K562 (cell line): ENCODE results near the gene AFDN. TPM values are rescaled to one million over a fixed set of nuclear protein-coding genes. Genes with fewer than 3 reads are reported as not detected.

ENCODE experiments used
- ATAC-seq: fragments of 200-7000 bp; cut with Tn5 transposase; 3 replicates; pipeline ENCODE4 v1.9.1; 2020; ENCODE audit warnings: moderate library complexity
- BruUV-seq: library from RNA; stranded (reverse); fragments of 400-500 nt; replicated peaks from 2 replicates; lab custom pipeline; 2021; lab: Mats Ljungman, UMichigan
- CTCF ChIA-PET: fragments of 300-600 bp; formaldehyde crosslinking; extraction: SDS; loops from one replicate; lab custom pipeline; 2021; ENCODE audit warnings: low intra/inter-chr PET ratio; lab: Yijun Ruan, JAX
- POLR2A ChIA-PET: fragments of 300-600, 350-650 bp; sonication (Branson Sonifier 250); formaldehyde crosslinking; extraction: SDS; loops from one replicate; lab custom pipeline; 2021; ENCODE audit warnings: antibody characterized with exemption, inconsistent platforms; lab: Yijun Ruan, JAX
- DNase-seq, 4 experiments: peaks; one replicate each; pipeline versions ENCODE4 v3.0.0 to v3.0.0-alpha.2; 2011 to 2018; ENCODE audit warnings: low spot score in 3 of 4, mixed read lengths in 3 of 4; ENCODE audit errors: extremely low read depth in 1 of 4
- FAIRE-seq: peaks from 2 replicates; lab custom pipeline; 2011; peaks lifted over from hg19 to GRCh38; lab: Jason Lieb, UNC
- H2AFZ ChIP-seq: 2 replicates; pipeline ENCODE4 v1.6.0; 2011; ENCODE audit warnings: low read depth, low read length, control low read depth, inconsistent platforms
- H3K27ac ChIP-seq: fragments of 200-600 bp; 3 replicates; pipeline ENCODE4 v1.8.0; 2011; ENCODE audit warnings: low read depth, mild to moderate bottlenecking, control low read depth, inconsistent platforms, low read length, moderate library complexity, mixed read lengths; ENCODE audit errors: extremely low read depth
- H3K27me3 ChIP-seq, 2 experiments: fragments of 300-600 bp in 1 of 2; 2 replicates in 1 of 2; 3 replicates in 1 of 2; pipeline versions ENCODE4 v1.6.0 to v1.8.0; 2011; ENCODE audit warnings: inconsistent platforms in 2 of 2, low read length in 2 of 2, mild to moderate bottlenecking in 1 of 2, mixed read lengths in 1 of 2, moderate library complexity in 1 of 2; ENCODE audit not compliant: control insufficient read depth in 2 of 2, insufficient read depth in 2 of 2
- H3K36me3 ChIP-seq: fragments of 300-600 bp; 3 replicates; pipeline ENCODE4 v1.8.0; 2011; ENCODE audit warnings: mild to moderate bottlenecking, low read length, inconsistent platforms; ENCODE audit not compliant: control insufficient read depth, insufficient read depth
- H3K4me1 ChIP-seq, 2 experiments: fragments of 200-600 bp in 1 of 2; replicated peaks in 1 of 2; 2 replicates in 1 of 2; 3 replicates in 1 of 2; pipeline versions ENCODE4 v1.5.1 to v1.8.0; 2011; ENCODE audit warnings: inconsistent platforms in 2 of 2, low read length in 2 of 2, mild to moderate bottlenecking in 1 of 2, mixed read lengths in 1 of 2, moderate library complexity in 1 of 2; ENCODE audit not compliant: control insufficient read depth in 2 of 2, insufficient read depth in 2 of 2
- H3K4me2 ChIP-seq: 2 replicates; pipeline ENCODE4 v1.6.1; 2011; ENCODE audit warnings: low read length, control low read depth, inconsistent platforms, mixed read lengths; ENCODE audit not compliant: insufficient read depth
- H3K4me3 ChIP-seq: fragments of 200-600 bp; sonication (generic), shearing (Covaris generic); 2 replicates; pipeline ENCODE4 v1.5.1; 2016; ENCODE audit warnings: control low read depth, inconsistent platforms
- H3K79me2 ChIP-seq: fragments of 200-600 bp; 3 replicates; pipeline ENCODE4 v1.8.0; 2011; ENCODE audit warnings: low read length, inconsistent platforms; ENCODE audit not compliant: control insufficient read depth, insufficient read depth
- H3K9ac ChIP-seq, 2 experiments: 2 replicates each; pipeline versions ENCODE4 v1.6.0 to v1.6.1; 2011; ENCODE audit warnings: low read depth in 2 of 2, low read length in 2 of 2, control low read depth in 1 of 2, inconsistent platforms in 1 of 2, mild to moderate bottlenecking in 1 of 2, mixed read lengths in 1 of 2; ENCODE audit not compliant: insufficient read depth in 1 of 2
- H3K9me1 ChIP-seq: one replicate; pipeline ENCODE4 v1.6.0; 2011; ENCODE audit warnings: inconsistent platforms, mild to moderate bottlenecking, low read length, moderate library complexity; ENCODE audit not compliant: control insufficient read depth, insufficient read depth
- H3K9me3 ChIP-seq: replicated peaks from 2 replicates; pipeline ENCODE4 v1.5.1; 2011; ENCODE audit warnings: low read depth, low read length, inconsistent platforms; ENCODE audit not compliant: control insufficient read depth, insufficient read depth
- H4K20me1 ChIP-seq: replicated peaks from 2 replicates; pipeline ENCODE4 v1.6.1; 2011; ENCODE audit warnings: low read length, inconsistent platforms, mixed read lengths; ENCODE audit not compliant: control insufficient read depth, insufficient read depth
- HDAC3 ChIP-seq: fragments of 450-650 bp; IDR thresholded peaks from 2 replicates; pipeline ENCODE4 v1.6.1; 2018; ENCODE audit warnings: borderline replicate concordance, mild to moderate bottlenecking, moderate library complexity; ENCODE audit not compliant: partially characterized antibody
- HNRNPUL1 ChIP-seq: fragments of 200-400 bp; formaldehyde crosslinking; IDR thresholded peaks from 2 replicates; pipeline ENCODE4 v1.6.1; 2017; ENCODE audit warnings: low read length
- MBD2 ChIP-seq: sonication (generic); IDR thresholded peaks from 2 replicates; pipeline ENCODE4 v1.6.1; 2016; ENCODE audit warnings: low read depth, borderline replicate concordance
- MCM7 ChIP-seq, 2 experiments: fragments of 450-650 bp; IDR thresholded peaks; 2 replicates each; pipeline ENCODE4 v1.6.1; 2016 to 2018
- NFE2L1 ChIP-seq: fragments of 450-650 bp; IDR thresholded peaks from 2 replicates; pipeline ENCODE4 v1.6.1; 2016; ENCODE audit warnings: missing genetic modification characterization, low read depth, mild to moderate bottlenecking, missing compliant biosample characterization, moderate library complexity, borderline replicate concordance
- NR2C2 ChIP-seq, 2 experiments: fragments of 200-800 bp in 1 of 2; sonication (Bioruptor generic) in 1 of 2; sonication (generic) in 1 of 2; formaldehyde crosslinking in 1 of 2; IDR thresholded peaks; 2 replicates each; pipeline versions ENCODE4 v1.6.1 to v1.8.0; 2016 to 2022; ENCODE audit warnings: mild to moderate bottlenecking in 1 of 2, missing compliant biosample characterization in 1 of 2, missing genetic modification characterization in 1 of 2, missing genetic modification reagents in 1 of 2
- PRDM10 ChIP-seq: fragments of 450-650 bp; IDR thresholded peaks from 2 replicates; pipeline ENCODE4 v1.6.1; 2018; ENCODE audit not compliant: partially characterized antibody
- WGBS: fragments of 100-300 bp; shearing (Covaris generic); methylation state at CpG from one replicate; pipeline ENCODE4 v1.1.6; 2016; ENCODE audit warnings: low coverage, mixed read lengths; ENCODE audit not compliant: insufficient coverage; ENCODE audit errors: missing lambda C conversion rate; 5-methylcytosine and 5-hydroxymethylcytosine counted together
- in situ Hi-C: fragments of 300-500 bp; cut with MboI; formaldehyde crosslinking; loops from 4 replicates; pipeline ENCODE4 v1.15.0; 2018; ENCODE audit warnings: inconsistent platforms, mixed read lengths
- intact Hi-C: fragments of 100-400 bp; cut with micrococcal nuclease; formaldehyde crosslinking; loops from 2 replicates; pipeline ENCODE4 v1.14.2; 2022
- polyA plus RNA-seq, 8 experiments: library from polyadenylated mRNA; depleted of rRNA in 4 of 8; stranded (reverse) in 5 of 8; unstranded in 3 of 8; fragments of >200 nt; fragmentation: Nextera tagmentation in 2 of 8; fragmentation: Illumina TruSeq in 1 of 8; extraction: Ambion mirVana in 2 of 8; extraction: Trizol in 1 of 8; gene quantifications; 2 replicates each; pipeline versions ENCODE4 v1.2.1 to v1.2.3, GENCODE V29; 2011 to 2014; ENCODE audit warnings: inconsistent platforms in 1 of 8, missing spikeins in 1 of 8
- total RNA-seq, 7 experiments: library from RNA; depleted of rRNA in 6 of 7; stranded (reverse); fragments of >200 nt in 6 of 7; fragmentation: Illumina TruSeq in 2 of 7; extraction: Trizol in 2 of 7; gene quantifications; 2 replicates each; pipeline versions ENCODE4 v1.2.1 to v1.2.3, GENCODE V29; 2011 to 2021; ENCODE audit warnings: low replicate concordance in 1 of 7

The AFDN gene
- total and polyA plus RNA-seq, 9 of the 15 experiments (the other 6 are each of a cell fraction or from before 2014, with no cell fraction given) = 7.2 to 129 (median 105) TPM

- Histone ChIP-seq H3K4me2 (peak overlapping the region; percentile 72), H3K9ac (peak overlapping the region in 1 of 2 experiments; percentile 50; a peak in 2 of 4 replicates), H2AFZ (no peak overlapping the region), H3K27me3 (no peaks in the 10 kb centered on the region), H3K27ac (peak overlapping the region; percentile 68), H3K79me2 (peaks cover 100% of the 10 kb centered on the region), H3K4me1 (peaks cover 9 to 59% of the 10 kb centered on the region in 2 experiments), H3K4me3 (no peak overlapping the region), H3K36me3 (peaks cover 3% of the 10 kb centered on the region; the same call in 2 of the 3 replicates), H4K20me1 (peaks cover 11% of the 10 kb centered on the region), H3K9me1 (peaks cover 4% of the 10 kb centered on the region), H3K9me3 (no peaks in the 10 kb centered on the region)
- ChIA-PET POLR2A (interaction anchor here (0.6 to 3.9 kb wide), 5 partner anchors 9 to 386 kb away, joined by 3 to 25 read pairs (median 3); no protein-coding TSS in a partner anchor), CTCF (no interaction called here)
- BruUV-seq = no TSS peak
- DNase-seq = no peak
- peak; percentile 40 for ATAC-seq
- WGBS = 3% methylated on average over 2 of the region's 2 CpGs
- no peak for FAIRE-seq
- in situ Hi-C loops (no loop called here), intact Hi-C loops (loop anchor here (2.0 kb wide), 1 partner anchor 23 kb away; no protein-coding TSS in a partner anchor)
- TF ChIP-seq HDAC3 = no peak
- no peak for TF ChIP-seq HNRNPUL1
- TF ChIP-seq MCM7 (IDR thresholded peaks at IDR 0.05) = no peak
- 0 out of 2 replicates have a peak, but pooled peaks have one; percentile 6 for TF ChIP-seq NFE2L1 (tag)
- no peak for TF ChIP-seq NR2C2 (CRISPR knock-in tag; IDR thresholded peaks at IDR 0.05)
- TF ChIP-seq NR2C2 (tag; IDR thresholded peaks at IDR 0.05) = no peak
- peak; percentile 60 for TF ChIP-seq PRDM10
- no peak for TF ChIP-seq MBD2
Measured at GRCh38 chr6:167833396-167833763, 6.7 kb downstream of the AFDN start.
